GM18517 (cell line): ENCODE results near the gene CEP164.
A peak's percentile ranks its signal among the peaks of the same experiment; 100 is the strongest.

Experiments
- ATAC-seq: cut with Tn5 transposase; IDR thresholded peaks from one replicate; pipeline ENCODE4 v1.9.1; 2021; ENCODE audit warnings: mild to moderate bottlenecking, moderate library complexity; ENCODE audit not compliant: unreplicated experiment

The CEP164 gene

DNA sequence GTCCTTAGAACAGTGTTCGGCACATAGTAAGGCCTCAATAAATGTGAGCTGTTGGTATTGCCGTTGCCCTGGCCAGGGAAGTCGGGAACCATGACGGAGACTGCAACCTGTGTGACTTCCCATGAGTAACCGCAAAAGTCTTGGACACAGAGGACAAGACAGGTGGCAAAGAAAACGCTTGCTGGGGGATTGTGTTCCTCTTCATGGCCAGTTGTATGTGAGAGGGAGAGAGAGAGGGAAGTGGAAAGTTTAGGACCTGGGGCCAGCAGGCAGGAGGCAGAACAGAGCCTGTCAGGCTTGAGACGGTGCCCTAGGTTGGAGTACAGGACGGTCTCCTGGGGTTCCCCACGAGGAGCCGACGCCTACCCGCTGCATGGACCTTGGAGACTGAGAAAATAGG is 90.2 kb downstream of the CEP164 start:
- no peak for ATAC-seq

DNA sequence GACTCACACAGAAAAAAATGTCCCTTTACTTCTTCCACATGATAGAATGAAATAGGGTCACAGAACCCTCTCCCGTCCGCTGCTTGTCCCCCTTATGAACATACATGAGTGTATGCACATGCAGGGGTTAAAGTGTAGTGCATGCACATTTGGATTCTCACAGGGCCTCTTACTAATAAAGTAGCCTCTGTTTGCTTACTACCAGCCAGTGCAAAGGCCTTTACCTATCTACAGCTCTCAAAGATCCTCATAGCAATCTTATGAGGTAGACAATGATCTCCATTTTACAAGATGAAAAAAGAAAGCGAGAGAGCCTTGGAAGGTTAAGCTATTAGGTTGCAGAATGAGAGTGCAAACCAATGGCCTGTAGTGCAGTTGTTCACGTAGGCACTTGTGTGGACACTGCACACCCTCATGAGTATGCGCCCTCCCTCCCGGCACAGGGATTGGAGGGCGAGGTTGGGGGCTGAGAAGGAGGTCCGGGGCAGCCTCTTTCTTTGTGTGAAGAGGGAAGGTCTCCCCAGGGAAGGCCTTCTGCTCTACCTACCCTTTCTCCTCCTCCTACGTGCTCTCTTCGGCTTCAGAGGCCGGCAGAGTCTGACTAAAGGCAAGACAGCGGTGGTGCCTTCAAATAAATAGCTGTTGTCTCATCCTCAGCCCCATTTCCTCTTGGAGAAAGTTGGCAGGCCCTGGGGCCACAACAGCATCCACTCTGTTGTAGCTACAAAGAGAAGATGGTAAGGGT is 91.3 kb downstream of the CEP164 start:
- no peak for ATAC-seq

DNA sequence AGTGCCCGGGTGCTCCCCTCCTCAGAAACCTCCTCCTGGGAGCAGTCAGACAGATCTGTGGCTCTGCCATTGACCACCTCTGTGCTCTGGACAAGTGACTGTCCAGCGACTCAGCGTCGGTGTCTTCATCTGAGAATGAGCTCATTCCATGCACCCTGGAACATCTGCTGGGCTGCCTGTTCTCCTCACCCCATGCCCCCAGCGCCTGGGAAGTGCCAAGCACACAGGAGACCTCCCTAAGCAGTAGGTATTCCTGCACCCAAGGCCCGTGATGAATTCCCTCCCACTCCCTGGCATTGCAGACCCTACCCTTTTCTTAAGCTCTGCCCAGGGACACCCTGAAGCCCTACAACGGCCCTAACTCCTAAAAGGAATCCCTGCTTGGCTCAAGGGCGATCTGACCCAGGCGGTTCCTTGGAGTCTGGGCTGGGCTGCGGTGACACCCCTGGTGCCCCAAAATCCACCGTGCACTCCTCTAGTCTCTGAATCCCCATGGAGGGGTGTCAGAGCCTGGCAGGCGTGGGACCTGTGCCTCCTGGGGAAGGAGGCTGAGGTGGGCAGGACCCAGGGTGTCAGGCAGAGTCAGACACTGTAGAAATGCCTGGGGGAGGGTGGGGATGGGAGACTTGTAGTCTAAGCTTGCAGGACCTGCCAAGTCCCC is 92.0 kb downstream of the CEP164 start:
- no peak for ATAC-seq

DNA sequence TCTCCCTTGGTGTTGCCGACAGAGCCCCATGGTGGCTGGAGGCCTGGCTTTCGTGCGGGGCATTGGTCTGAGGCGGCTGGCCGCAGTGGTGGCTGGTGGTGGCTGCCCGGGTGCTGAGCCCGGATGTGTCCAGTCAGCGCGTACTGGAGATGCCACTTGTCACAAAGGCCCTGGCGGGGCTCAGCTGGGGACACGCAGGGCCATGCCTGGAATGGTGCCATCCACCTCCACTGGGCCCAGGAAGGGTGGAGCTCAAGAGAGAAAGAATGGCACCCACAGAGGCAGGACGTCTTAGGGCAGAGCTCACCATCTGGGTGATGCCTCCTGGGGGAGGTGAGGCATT is 92.5 kb downstream of the CEP164 start:
- ATAC-seq: no peak

DNA sequence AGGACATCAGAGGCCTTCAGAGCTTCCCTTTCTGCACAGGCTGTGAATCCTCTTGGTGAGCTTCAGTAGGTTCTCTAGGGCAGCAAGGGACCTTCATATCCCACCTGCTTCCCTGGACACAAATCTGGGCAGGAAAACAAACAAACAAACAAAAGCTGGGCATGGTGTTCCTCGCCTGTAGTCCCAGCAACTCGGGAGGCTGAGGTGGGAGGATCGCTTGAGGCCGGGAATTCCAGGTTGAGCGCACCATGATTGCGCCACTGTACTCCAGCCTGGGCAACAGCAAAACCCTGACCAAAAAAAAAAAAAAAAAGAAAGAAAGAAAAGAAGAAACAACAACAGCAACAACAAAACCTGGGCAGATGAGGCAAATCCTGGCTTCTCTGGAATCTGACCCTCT is 92.9 kb downstream of the CEP164 start:
- no peak for ATAC-seq

DNA sequence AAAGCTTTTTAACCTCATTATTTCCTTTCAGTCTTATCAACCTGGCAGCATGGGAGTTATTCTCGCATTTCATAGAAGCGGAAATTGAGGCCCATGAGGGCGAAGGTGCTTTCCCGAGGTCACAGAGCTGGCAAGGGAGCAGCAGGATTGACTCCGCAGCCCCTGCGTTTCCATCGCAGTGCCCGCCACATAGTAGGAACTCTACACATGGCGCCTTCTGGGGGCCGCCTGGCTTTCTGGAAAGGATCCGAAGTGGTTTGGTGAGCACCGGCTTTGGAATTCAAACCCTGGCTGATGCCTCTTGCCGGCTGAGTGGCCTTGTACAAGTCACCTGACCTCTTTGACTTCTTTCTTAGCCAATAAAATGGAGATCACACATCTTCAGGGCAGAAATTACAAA is 93.4 kb downstream of the CEP164 start:
- no peak for ATAC-seq

DNA sequence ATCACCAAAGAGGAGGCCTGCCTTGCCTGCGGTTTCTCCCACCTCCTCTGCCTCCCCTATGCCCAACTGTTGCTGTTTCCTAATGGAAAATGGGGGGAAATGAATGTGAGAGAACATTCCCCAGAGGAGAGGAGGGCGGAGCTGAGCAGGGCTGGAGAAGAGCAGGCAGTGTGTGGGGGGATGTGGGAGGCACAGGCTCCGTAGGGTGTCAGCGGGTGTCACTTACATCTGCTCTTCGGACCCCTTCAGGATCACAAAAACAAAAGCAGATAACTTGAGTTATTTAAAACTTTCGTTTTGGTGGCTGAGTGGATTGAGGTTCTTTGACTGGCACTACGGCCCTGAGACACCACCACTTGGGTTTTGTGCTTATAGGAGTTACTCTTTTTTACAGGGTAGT is 93.8 kb downstream of the CEP164 start:
- ATAC-seq: no peak

DNA sequence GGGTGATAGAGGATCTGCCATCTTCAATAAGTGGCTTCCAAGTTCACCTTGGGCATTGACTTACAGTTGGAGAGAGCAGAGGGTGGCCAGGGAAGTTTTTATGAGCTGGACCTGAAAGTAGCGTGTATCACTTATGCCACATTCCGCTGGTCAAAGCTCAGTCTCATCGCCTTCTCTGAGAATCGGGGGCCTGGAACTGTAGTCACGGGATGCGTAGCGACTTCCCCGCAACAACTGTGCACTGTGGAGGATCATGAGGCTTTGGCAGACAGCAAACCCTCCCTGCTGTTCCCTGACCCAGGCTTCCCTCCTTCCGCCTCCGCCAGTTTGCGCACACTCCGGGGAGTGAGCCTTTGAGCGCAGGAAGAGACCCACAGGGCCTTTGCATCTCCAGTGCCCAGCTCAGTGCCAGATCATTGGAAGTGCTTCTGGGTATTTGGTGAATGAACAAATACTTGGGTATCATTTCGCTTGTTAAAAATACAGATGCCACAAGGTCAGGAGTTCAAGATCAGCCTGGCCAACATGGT is 95.5 kb downstream of the CEP164 start:
- no peak for ATAC-seq

DNA sequence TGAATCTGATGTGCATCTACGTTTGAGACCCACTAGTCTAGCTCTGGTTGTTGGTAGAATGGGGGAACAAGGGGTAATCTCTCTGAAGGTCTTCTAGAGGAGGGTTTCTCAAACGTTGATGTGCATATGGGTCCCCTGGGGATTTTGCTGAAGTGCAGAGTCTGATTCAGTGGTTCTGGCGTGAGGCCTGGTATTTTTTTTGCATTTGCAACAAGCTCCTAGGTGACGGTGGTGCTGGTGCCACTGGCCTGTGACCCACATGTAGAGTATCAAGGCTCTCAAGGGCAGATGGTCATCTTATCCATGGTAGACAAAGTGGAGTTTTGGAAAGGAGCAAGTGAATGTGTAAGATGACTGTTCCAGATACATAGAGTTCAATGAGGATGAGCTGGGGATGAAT is 97.1 kb downstream of the CEP164 start:
- ATAC-seq: no peak

DNA sequence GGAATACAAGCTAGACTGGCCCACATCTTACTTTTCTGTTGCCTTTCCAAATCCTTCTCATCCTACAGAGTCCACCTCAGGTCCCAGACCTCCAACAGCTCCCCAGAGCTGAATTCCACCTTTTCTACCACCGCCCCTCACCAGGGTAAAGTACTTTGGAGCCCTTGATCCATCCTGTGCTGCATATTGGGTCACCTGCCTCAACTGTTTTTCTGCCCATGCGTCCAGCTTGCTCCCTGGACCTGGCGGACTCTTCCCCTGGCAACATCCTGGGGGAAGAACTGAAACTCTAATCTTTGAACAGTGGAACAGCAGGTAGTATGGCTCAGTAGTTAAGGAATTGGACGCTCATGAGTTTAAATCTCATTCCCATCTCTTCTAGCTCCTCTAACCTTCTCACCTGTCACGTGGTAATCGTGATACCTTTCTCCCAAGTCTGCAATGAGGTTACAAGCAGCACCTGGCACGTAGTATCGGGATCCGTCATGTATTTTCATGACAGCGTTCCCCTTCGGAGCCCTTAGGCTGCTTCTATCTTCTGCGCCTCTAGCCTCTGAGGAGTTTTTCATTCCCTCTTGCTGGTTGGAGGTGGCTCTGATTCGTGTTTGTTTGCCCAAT is 98.1 kb downstream of the CEP164 start:
- no peak for ATAC-seq

DNA sequence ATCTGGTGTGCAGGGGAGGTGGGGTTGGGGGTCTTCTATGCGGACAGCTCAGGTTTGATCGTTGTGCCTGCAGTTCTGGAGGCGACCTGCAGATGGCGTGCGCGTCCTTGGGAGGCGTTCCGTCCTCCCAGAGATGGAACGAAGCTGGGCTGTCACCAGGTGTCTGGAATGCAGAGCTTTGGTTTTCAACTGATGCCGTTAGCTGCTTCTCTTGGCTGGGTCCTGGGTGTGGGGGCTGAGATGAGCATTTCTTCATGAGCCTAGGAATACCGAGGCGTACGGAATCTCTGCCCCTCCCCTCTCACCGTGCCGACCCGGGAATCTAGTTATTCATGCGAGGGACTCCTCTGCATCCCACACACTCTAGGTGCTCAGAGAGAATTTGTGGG is 98.6 kb downstream of the CEP164 start:
- ATAC-seq: no peak

DNA sequence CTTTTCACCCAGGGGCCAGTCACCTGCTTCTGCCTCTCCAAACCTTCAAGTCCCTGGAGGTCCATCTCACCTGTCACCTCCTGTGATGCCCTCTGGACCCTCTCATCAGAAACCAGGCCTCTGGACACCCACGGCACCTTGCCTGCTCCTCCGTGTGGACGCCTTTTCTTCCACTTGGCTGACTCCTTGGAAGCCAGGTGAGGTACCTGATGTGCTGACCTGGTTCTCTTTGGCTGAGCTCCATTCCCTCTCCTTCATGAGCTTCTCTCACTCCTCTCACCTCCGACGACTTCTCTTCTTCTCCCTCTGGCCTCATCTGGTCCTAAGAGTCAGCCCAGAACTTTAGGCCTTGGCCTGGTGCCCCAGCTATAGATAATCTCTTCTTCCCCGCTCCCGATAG is 99.3 kb downstream of the CEP164 start:
- ATAC-seq: no peak

DNA sequence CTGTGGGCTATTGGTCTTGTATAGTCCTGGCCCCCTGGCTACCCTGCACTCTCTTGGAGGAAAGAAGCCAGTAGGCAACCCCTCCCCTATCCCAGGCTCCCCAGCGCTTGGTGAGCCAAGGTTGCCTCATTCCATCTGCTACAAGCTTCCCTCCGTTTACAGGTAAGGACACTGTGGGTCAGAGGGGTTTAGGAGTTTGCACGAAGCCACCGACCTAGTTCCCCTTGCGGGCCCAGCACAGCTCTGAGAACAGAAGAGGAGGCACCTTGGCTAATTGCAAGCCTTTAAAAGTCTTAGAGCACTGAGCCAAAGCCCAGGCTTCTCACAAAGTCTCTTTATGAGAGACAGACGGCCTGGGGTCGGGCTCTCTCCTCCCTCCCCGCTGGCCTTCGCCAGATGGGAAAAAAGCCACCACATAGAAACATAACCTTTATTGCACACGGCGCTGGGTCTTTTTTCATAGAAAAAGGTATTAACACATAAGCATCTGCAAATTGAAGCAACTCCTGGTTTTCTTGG is 99.8 kb downstream of the CEP164 start:
- ATAC-seq: no peak

DNA sequence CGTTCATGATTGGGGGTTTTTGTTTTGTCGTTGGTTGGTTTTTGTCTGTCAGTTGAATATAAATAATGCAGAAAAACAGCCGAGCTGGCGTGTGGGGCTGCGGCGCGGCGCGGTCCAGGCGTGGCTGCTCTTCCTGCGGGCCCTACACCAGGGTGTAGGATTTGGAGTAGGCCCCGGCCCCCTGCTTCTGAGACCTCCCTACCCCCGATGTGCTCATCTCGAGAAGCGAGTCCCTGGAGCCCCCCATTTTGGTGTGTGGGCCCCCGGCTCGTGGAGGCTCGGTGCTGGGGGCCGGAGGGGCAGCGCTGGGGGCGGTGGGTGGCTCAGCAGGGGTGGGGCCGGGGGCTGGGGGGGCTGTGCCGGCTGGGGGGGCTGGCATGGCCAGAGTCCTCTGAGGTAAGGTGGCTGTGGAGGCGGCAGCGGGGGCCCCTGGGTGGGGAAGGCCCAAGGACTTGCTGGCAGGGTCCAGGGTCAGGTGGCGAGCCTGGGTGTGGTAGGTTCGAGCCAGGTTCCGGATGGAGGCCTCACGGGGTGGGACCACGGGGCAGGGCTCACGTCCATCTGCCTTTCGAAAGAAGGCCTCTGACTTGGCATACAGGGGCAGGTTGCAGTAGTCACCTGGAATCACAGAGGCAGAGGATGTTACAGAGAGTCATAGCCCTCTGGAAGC is 100.7 kb downstream of the CEP164 start:
- ATAC-seq: no peak

DNA sequence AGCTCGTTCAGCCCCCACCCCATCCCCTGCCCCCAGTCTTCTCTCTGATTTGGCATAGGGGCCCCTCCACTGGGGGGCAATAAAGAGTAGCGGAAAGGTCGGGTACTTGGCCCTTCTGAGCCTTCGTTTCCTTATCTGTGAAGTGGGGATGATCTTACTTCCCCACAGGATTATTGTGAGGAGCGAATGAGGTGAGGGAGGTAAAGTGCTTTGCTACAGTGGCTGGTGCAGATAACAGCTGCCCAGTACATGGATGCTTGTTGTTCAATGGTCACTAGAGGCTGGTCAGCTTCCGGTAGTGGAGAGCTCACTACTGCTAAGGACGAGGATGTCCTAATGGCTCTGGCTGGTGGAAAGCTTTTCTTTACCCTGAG is 101.2 kb downstream of the CEP164 start:
- no peak for ATAC-seq

DNA sequence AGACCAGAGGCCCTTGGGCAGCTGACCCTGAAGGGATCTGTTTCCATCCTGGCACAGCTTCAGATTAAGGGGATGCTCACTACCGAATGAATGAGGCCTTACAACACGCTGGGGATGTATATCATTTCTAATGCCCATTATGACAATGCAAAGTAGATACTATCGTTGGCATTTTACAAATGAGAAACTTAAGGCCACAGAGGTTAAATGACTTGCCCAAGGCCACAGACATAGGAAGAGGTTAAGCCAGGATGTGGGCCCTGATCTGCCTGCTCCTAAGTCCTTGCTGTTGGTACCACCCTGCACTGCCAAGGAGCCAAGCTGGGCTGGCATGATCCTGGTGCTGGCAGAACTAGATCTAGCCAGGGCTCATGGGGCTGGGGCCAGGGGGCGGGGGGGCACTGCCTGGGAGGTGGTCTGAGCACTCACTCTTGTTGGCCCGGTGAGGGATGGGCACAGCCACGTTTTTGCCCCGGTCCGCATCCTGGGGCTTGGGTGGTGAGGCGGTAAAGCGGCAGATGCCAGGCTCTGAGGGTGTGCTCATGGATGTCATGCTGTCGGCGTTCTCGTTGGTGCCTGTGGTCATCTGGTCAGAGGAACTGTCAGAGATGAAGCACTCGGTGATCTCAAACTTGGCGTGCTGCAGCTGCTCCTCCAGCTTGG is 102.8 kb downstream of the CEP164 start:
- no peak for ATAC-seq

DNA sequence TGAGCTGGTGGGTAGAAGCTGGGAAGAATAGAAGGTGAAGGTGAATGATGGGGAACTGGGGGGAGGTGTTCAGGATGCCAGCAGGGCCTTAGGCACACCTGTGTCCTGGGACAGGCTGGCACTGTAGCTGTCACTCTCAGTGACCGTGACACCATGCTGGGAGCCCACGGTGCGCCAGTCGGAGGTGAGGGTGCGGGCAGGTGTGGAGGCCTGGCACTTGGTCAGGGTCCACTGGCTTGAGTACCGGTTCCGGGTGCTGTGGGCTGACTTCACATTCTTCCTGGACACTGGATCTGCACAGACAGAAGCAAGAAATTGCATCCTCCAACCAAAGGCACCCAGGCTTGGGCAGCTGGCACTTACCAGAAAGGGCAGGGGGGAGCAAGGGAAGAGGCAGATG is 103.8 kb downstream of the CEP164 start:
- ATAC-seq: no peak

DNA sequence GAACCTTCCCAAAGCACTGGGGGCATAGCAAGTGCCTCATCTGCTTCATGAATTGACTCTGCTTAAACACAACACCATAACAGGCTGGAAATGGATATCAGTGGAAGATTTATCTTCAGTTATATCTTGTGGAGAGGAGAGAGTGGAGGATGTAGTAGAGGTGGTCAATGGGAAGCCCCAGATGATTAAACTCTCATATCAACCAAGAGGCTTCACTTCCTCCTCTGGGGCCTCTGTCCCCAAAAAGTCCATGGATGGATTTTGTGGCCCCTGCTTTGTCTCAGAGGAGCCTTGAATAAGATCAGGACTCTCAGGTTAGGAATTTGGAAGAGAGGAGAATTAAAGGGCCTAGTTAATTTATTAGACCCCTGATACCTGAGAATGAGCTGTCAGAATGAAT is 106.1 kb downstream of the CEP164 start:
- no peak for ATAC-seq

DNA sequence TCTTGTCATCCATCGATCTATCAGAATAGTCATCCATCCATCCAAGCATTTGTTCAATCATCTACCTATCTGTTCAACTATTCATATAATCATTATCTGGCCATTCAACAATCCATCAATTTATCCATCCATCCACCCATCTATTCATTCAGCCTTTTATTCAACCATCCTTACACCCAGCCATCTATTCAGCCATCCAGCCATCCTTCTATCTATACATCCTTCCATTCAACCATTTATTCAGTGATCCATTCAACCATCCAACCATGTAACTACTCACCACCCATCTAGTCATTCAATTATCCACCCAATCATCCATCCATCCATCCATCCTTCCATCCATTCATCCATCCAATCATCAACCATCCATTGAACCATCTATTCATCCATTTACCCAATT is 106.8 kb downstream of the CEP164 start:
- ATAC-seq: no peak

DNA sequence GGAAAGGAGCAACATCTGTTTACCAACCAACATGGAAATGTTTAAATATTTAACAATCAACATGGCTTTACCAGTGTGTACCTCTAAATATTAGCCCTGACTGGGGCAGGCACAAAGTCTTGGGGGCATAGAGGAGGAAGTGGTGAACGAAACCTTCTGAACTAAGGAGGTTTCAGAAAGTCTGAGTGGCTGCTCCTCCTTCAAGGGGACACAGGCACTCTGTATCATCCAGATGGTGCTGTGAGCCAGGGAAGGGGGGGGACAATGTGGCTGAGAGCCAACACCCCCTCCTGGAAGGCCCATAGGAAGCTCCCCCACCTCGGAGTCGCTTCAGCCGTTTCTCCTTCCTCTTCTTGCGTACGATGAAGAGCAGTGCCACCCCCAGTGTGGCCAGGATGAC is 107.7 kb downstream of the CEP164 start:
- ATAC-seq: peak; percentile 48
